ENCODE measurements around the gene ANKRD55. TPM values are rescaled to one million over a fixed set of nuclear protein-coding genes. Genes with fewer than 3 reads are reported as not detected.
A peak's percentile ranks its signal among the peaks of the same experiment; 100 is the strongest.
"Not testable (repeated sequence)": the region's sequence is repeated elsewhere in the genome, so short reads cannot be mapped to it uniquely, and the experiment has no call there.

The ANKRD55 gene
- total RNA-seq, 1 experiment from 2014 or later: 0.27 TPM

GRCh38 chr5:56106837-56107236 is 126.3 kb downstream of the ANKRD55 start:
- H3K27me3 Mint-ChIP-seq (ENCODE audit: insufficient read depth, unreplicated experiment): no peaks in the 10 kb centered on the region
- intact Hi-C loops (cut with micrococcal nuclease; ENCODE audit: unreplicated experiment): no loop called here
- no peak overlapping the region for H3K4me3 Mint-ChIP-seq (ENCODE audit: unreplicated experiment)
- H3K27ac Mint-ChIP-seq (ENCODE audit: unreplicated experiment): peak overlapping the region; percentile 75
- H3K4me1 ChIP-seq: peaks cover 42% of the 10 kb centered on the region
- no peaks in the 10 kb centered on the region for H3K9me3 Mint-ChIP-seq (ENCODE audit: unreplicated experiment)
- H3K27me3 ChIP-seq (replicated peaks; ENCODE audit: control insufficient read depth, insufficient read depth, low read length): no peaks in the 10 kb centered on the region
- peaks cover 32% of the 10 kb centered on the region for H3K4me1 Mint-ChIP-seq (ENCODE audit: low read depth, unreplicated experiment)
- BruUV-seq (replicated peaks): no TSS peak
- H3K36me3 ChIP-seq (ENCODE audit: control insufficient read depth, insufficient read depth, low read length): no peaks in the 10 kb centered on the region
- TF ChIP-seq CTCF (IDR thresholded peaks at IDR 0.05; ENCODE audit: insufficient read depth in 1 of 2, low read depth in 1 of 2, low read length in 1 of 2, severe bottlenecking in 1 of 2, unreplicated experiment in 1 of 2): no peak
- CTCF ChIA-PET: no interaction called here
- H3K36me3 Mint-ChIP-seq (ENCODE audit: insufficient read depth, unreplicated experiment): no peaks in the 10 kb centered on the region
- H3K4me3 ChIP-seq (ENCODE audit: low read depth, low read length): no peak overlapping the region
- POLR2A ChIA-PET: interaction anchor here (0.6 to 0.7 kb wide), 2 partner anchors 112 to 587 kb away, joined by 4 to 7 read pairs; partner anchors contain the start of gene IL6ST
- no peaks in the 10 kb centered on the region for H3K9me3 ChIP-seq
- no peak for DNase-seq

GRCh38 chr5:56105511-56106291 is 127.4 kb downstream of the ANKRD55 start:
- Mint-ChIP-seq H3K4me1 (ENCODE audit: low read depth, unreplicated experiment) (peaks cover 26% of the 10 kb centered on the region), H3K4me3 (ENCODE audit: unreplicated experiment) (no peak overlapping the region), H3K36me3 (ENCODE audit: insufficient read depth, unreplicated experiment) (no peaks in the 10 kb centered on the region), H3K27ac (ENCODE audit: unreplicated experiment) (no peak overlapping the region), H3K27me3 (ENCODE audit: insufficient read depth, unreplicated experiment) (no peaks in the 10 kb centered on the region), H3K9me3 (ENCODE audit: unreplicated experiment) (no peaks in the 10 kb centered on the region)
- H3K9me3 ChIP-seq: no peaks in the 10 kb centered on the region
- H3K36me3 ChIP-seq (ENCODE audit: control insufficient read depth, insufficient read depth, low read length): no peaks in the 10 kb centered on the region
- intact Hi-C loops (cut with micrococcal nuclease; ENCODE audit: unreplicated experiment): no loop called here
- no peak for DNase-seq
- no peak overlapping the region for H3K4me3 ChIP-seq (ENCODE audit: low read depth, low read length)
- CTCF ChIA-PET: interaction anchor here (0.9 kb wide), 1 partner anchor 41 kb away, joined by 5 read pairs; no protein-coding TSS in a partner anchor
- BruUV-seq (replicated peaks): no TSS peak
- TF ChIP-seq CTCF (IDR thresholded peaks at IDR 0.05; ENCODE audit: insufficient read depth in 1 of 2, low read depth in 1 of 2, low read length in 1 of 2, severe bottlenecking in 1 of 2, unreplicated experiment in 1 of 2): no peak
- POLR2A ChIA-PET: no interaction called here
- H3K27me3 ChIP-seq (replicated peaks; ENCODE audit: control insufficient read depth, insufficient read depth, low read length): no peaks in the 10 kb centered on the region
- peaks cover 32% of the 10 kb centered on the region for H3K4me1 ChIP-seq

GRCh38 chr5:56102889-56103288 is 130.2 kb downstream of the ANKRD55 start:
- H3K27me3 ChIP-seq (replicated peaks; ENCODE audit: control insufficient read depth, insufficient read depth, low read length): no peaks in the 10 kb centered on the region
- no peak for TF ChIP-seq CTCF (IDR thresholded peaks at IDR 0.05; ENCODE audit: insufficient read depth in 1 of 2, low read depth in 1 of 2, low read length in 1 of 2, severe bottlenecking in 1 of 2, unreplicated experiment in 1 of 2)
- no peaks in the 10 kb centered on the region for H3K9me3 Mint-ChIP-seq (ENCODE audit: unreplicated experiment)
- intact Hi-C loops (cut with micrococcal nuclease; ENCODE audit: unreplicated experiment): no loop called here
- H3K4me3 Mint-ChIP-seq (ENCODE audit: unreplicated experiment): no peak overlapping the region
- no peaks in the 10 kb centered on the region for H3K27me3 Mint-ChIP-seq (ENCODE audit: insufficient read depth, unreplicated experiment)
- no peaks in the 10 kb centered on the region for H3K9me3 ChIP-seq
- CTCF ChIA-PET: interaction anchor here (0.7 kb wide), 1 partner anchor 1381 kb away, joined by 3 read pairs; no protein-coding TSS in a partner anchor
- H3K4me1 ChIP-seq: peaks cover 22% of the 10 kb centered on the region
- no peaks in the 10 kb centered on the region for H3K36me3 Mint-ChIP-seq (ENCODE audit: insufficient read depth, unreplicated experiment)
- peaks cover 31% of the 10 kb centered on the region for H3K4me1 Mint-ChIP-seq (ENCODE audit: low read depth, unreplicated experiment)
- POLR2A ChIA-PET: interaction anchor here (0.6 to 0.7 kb wide), 2 partner anchors 58 to 391 kb away, joined by 3 to 5 read pairs; partner anchors contain the start of gene SLC38A9
- H3K36me3 ChIP-seq (ENCODE audit: control insufficient read depth, insufficient read depth, low read length): no peaks in the 10 kb centered on the region
- DNase-seq: no peak
- no TSS peak for BruUV-seq (replicated peaks)
- no peak overlapping the region for H3K4me3 ChIP-seq (ENCODE audit: low read depth, low read length)
- H3K27ac Mint-ChIP-seq (ENCODE audit: unreplicated experiment): no peak overlapping the region

GRCh38 chr5:56102207-56102606 is 130.9 kb downstream of the ANKRD55 start:
- BruUV-seq (replicated peaks); H3K9me3 Mint-ChIP-seq (ENCODE audit: unreplicated experiment); H3K36me3 ChIP-seq (ENCODE audit: control insufficient read depth, insufficient read depth, low read length); H3K4me3 ChIP-seq (ENCODE audit: low read depth, low read length); intact Hi-C loops (cut with micrococcal nuclease; ENCODE audit: unreplicated experiment); H3K4me3 Mint-ChIP-seq (ENCODE audit: unreplicated experiment); H3K36me3 Mint-ChIP-seq (ENCODE audit: insufficient read depth, unreplicated experiment); H3K9me3 ChIP-seq; H3K27me3 ChIP-seq (replicated peaks; ENCODE audit: control insufficient read depth, insufficient read depth, low read length); DNase-seq; H3K27me3 Mint-ChIP-seq (ENCODE audit: insufficient read depth, unreplicated experiment); H3K27ac Mint-ChIP-seq (ENCODE audit: unreplicated experiment): not testable (repeated sequence)
- CTCF ChIA-PET: interaction anchor here (0.7 kb wide), 1 partner anchor 1381 kb away, joined by 3 read pairs; no protein-coding TSS in a partner anchor
- POLR2A ChIA-PET: interaction anchor here (0.6 kb wide), 1 partner anchor 390 kb away, joined by 3 read pairs; the partner anchor contains the start of gene SLC38A9
- peaks cover 22% of the 10 kb centered on the region for H3K4me1 ChIP-seq
- peaks cover 31% of the 10 kb centered on the region for H3K4me1 Mint-ChIP-seq (ENCODE audit: low read depth, unreplicated experiment)

Measured in Caco-2 (cell line).